T follicular helper cell (primary cell): ENCODE results near the gene SPOCD1.

Experiments
- DNase-seq: peaks from one replicate; pipeline ENCODE4 v3.0.0-alpha.2; 2020; ENCODE audit warnings: low read depth
- total RNA-seq, 2 experiments: gene quantifications; one replicate each; lab custom pipeline; 2026; lab: John Stamatoyannopoulos, UW

The SPOCD1 gene
- total RNA-seq, result 0 to 0.06 reads per million in 2 experiments

- DNase-seq, result peak; percentile 73
Measured at GRCh38 chr1:31815752-31816500, at the start of gene SPOCD1. Gene SPOCD1, minus strand, starts transcription at chr1:31816022. Its CDS starts 689 bp downstream, at chr1:31815333.

GRCh38 chr1:31862071-31862470 lies 46.2 kb upstream of the SPOCD1 start:
- DNase-seq, result no peak

GRCh38 chr1:31861346-31861745 lies 45.5 kb upstream of the SPOCD1 start:
- no peak for DNase-seq

- DNase-seq, result no peak
Measured at GRCh38 chr1:31860581-31860980, 44.8 kb upstream of the SPOCD1 start.

GRCh38 chr1:31859719-31860118 lies 43.9 kb upstream of the SPOCD1 start:
- DNase-seq, result no peak

GRCh38 chr1:31859044-31859443 lies 43.2 kb upstream of the SPOCD1 start:
- no peak for DNase-seq

- no peak for DNase-seq
Measured at GRCh38 chr1:31857863-31858262, 42.0 kb upstream of the SPOCD1 start.

GRCh38 chr1:31856140-31856539 lies 40.3 kb upstream of the SPOCD1 start:
- no peak for DNase-seq

GRCh38 chr1:31855038-31855845 lies 39.4 kb upstream of the SPOCD1 start:
- DNase-seq, result no peak

GRCh38 chr1:31849653-31850052 lies 33.8 kb upstream of the SPOCD1 start:
- no peak for DNase-seq

- peak; percentile 11 for DNase-seq
Measured at GRCh38 chr1:31848381-31848897, 32.6 kb upstream of the SPOCD1 start.

GRCh38 chr1:31846484-31846883 lies 30.7 kb upstream of the SPOCD1 start:
- no peak for DNase-seq

GRCh38 chr1:31843506-31843905 lies 27.7 kb upstream of the SPOCD1 start:
- no peak for DNase-seq

GRCh38 chr1:31839662-31840343 lies 24.0 kb upstream of the SPOCD1 start:
- DNase-seq, result no peak

- no peak for DNase-seq
Measured at GRCh38 chr1:31837451-31838158, 21.8 kb upstream of the SPOCD1 start.

GRCh38 chr1:31836638-31837037 lies 20.8 kb upstream of the SPOCD1 start:
- no peak for DNase-seq

GRCh38 chr1:31835415-31835814 lies 19.6 kb upstream of the SPOCD1 start:
- no peak for DNase-seq

GRCh38 chr1:31834501-31834900 lies 18.7 kb upstream of the SPOCD1 start:
- DNase-seq, result no peak

- no peak for DNase-seq
Measured at GRCh38 chr1:31831397-31832378, 15.9 kb upstream of the SPOCD1 start.

GRCh38 chr1:31830511-31830910 lies 14.7 kb upstream of the SPOCD1 start:
- DNase-seq, result no peak
